Measurements from ENCODE around the gene HOXC10.

DNA sequence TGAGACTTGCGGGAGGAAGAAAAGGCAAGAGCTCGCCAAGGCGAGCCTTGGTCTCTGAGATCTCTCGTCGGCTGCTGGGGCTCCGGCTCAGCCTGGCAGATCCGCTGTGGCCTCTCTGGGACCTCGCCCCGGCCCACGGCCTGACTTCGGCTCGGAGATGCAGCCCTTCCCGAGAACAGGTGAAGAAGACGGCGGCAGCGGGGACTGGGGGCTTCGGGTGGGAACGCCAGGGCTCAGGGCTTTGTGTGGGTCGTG is 9.0 kb downstream of the HOXC10 start:
- TF ChIP-seq, protein P1, sequence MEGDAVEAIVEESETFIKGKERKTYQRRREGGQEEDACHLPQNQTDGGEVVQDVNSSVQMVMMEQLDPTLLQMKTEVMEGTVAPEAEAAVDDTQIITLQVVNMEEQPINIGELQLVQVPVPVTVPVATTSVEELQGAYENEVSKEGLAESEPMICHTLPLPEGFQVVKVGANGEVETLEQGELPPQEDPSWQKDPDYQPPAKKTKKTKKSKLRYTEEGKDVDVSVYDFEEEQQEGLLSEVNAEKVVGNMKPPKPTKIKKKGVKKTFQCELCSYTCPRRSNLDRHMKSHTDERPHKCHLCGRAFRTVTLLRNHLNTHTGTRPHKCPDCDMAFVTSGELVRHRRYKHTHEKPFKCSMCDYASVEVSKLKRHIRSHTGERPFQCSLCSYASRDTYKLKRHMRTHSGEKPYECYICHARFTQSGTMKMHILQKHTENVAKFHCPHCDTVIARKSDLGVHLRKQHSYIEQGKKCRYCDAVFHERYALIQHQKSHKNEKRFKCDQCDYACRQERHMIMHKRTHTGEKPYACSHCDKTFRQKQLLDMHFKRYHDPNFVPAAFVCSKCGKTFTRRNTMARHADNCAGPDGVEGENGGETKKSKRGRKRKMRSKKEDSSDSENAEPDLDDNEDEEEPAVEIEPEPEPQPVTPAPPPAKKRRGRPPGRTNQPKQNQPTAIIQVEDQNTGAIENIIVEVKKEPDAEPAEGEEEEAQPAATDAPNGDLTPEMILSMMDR (IDR thresholded peaks at IDR 0.05): no peak
- no peak for TF ChIP-seq POLR2A (IDR thresholded peaks at IDR 0.05)

Measured in adrenal gland (tissue), 5 donors.